SK-N-MC (cell line): ENCODE results near the gene PLGRKT.

ENCODE experiments used
- EZH2 ChIP-seq: fragments of 200-600 bp; sonication (generic); IDR thresholded peaks from one replicate; pipeline ENCODE4 v1.6.1; 2017; ENCODE audit warnings: antibody characterized with exemption
- POLR2AphosphoS5 ChIP-seq: IDR thresholded peaks from 2 replicates; pipeline ENCODE4 v1.6.1; 2012; ENCODE audit warnings: mild to moderate bottlenecking, low read depth, low read length, borderline replicate concordance

DNA sequence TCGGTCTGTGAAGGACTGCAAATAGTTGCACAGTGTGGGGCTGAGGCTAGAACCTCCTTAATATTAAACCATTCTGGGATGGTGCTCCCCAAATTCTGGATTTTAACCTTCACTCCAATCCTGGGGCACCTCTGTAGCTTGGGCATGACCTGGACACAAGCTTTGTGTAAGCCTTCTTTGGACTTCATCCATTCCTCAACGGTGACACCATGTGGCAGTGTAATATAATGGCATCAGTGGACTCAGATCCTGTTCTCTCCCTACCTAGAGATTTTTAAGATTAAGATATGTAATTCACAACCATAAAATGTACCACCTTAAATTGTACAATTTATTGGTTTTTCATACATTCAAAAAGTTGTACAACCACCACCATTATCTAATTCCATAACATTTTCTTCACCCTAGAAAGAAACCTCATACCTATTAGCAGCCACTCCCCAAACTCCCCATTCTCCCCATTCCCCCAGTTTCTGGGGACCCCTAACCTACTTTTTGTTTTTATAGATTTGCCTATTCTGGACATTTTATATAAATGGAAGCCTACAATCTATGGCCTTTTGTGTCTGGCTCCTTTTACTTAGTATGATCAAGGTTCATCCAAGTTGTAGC lies 4.8 kb upstream of the PLGRKT start:
- TF ChIP-seq POLR2AphosphoS5 (no peak), EZH2 (no peak)
